HCT116 (cell line): ENCODE measurements around the gene GBE1. TPM values are rescaled to one million over a fixed set of nuclear protein-coding genes. Genes with fewer than 3 reads are reported as not detected.

ENCODE experiments used
- ATAC-seq: fragments of 200-7000 bp; cut with Tn5 transposase; 2 replicates; pipeline ENCODE4 v1.9.1; 2020; ENCODE audit warnings: mild to moderate bottlenecking, moderate library complexity
- BruUV-seq: library from RNA; stranded (reverse); fragments of 400-500 nt; replicated peaks from 2 replicates; lab custom pipeline; 2021; lab: Mats Ljungman, UMichigan
- CTCF ChIA-PET: fragments of 300-600 bp; sonication (Branson Sonifier 250); formaldehyde crosslinking; loops from one replicate; lab custom pipeline; 2021; ENCODE audit warnings: antibody characterized with exemption; lab: Charles Lee
- POLR2A ChIA-PET: fragments of 300-600, 350-600 bp; sonication (Branson Sonifier 250); formaldehyde crosslinking; loops from one replicate; lab custom pipeline; 2021; ENCODE audit warnings: antibody characterized with exemption; lab: Charles Lee
- RAD21 ChIA-PET, 2 experiments: fragments of 300-600 bp; sonication (Branson Sonifier 250); formaldehyde crosslinking; loops; one replicate each; lab custom pipeline; 2023; ENCODE audit warnings: low total read pairs in 2 of 2; ENCODE audit not compliant: uncharacterized antibody in 2 of 2, unreplicated experiment in 2 of 2, low non-redundant PET in 1 of 2; lab: Charles Lee
- DNase-seq: peaks from one replicate; pipeline ENCODE4 v3.0.0-alpha.2; 2010; ENCODE audit warnings: low read depth, low spot score
- H2AFZ ChIP-seq: fragments of 200-600 bp; shearing (Covaris generic), sonication (generic); 2 replicates; pipeline ENCODE4 v1.6.1; 2017; ENCODE audit warnings: low read depth, mixed run types, mixed read lengths, antibody characterized with exemption, low read length; ENCODE audit not compliant: poor library complexity, severe bottlenecking
- H3K27ac ChIP-seq: 2 replicates; pipeline ENCODE4 v1.5.1; 2012; ENCODE audit warnings: low read depth, low read length
- H3K27me3 ChIP-seq: fragments of 200-600 bp; sonication (generic); 2 replicates; pipeline ENCODE4 v1.6.1; 2016; ENCODE audit warnings: mixed run types, low read length, mixed read lengths; ENCODE audit not compliant: insufficient read depth
- H3K36me3 ChIP-seq, 2 experiments: fragments of 200-500 bp in 1 of 2; fragments of 200-600 bp in 1 of 2; sonication (Bioruptor generic) in 1 of 2; sonication (generic) in 1 of 2; 2 replicates each; pipeline versions ENCODE4 v1.5.1 to v1.6.1; 2014 to 2016; ENCODE audit warnings: low read length in 2 of 2, inconsistent platforms in 1 of 2, mixed read lengths in 1 of 2, mixed run types in 1 of 2; ENCODE audit not compliant: insufficient read depth in 2 of 2, control insufficient read depth in 1 of 2
- H3K4me1 ChIP-seq, 2 experiments: fragments of 200-600 bp in 1 of 2; sonication (generic) in 1 of 2; 2 replicates each; pipeline versions ENCODE4 v1.5.1 to v1.6.1; 2012 to 2017; ENCODE audit warnings: low read length in 2 of 2, inconsistent platforms in 1 of 2, mild to moderate bottlenecking in 1 of 2, mixed read lengths in 1 of 2, mixed run types in 1 of 2, moderate library complexity in 1 of 2; ENCODE audit not compliant: insufficient read depth in 2 of 2, control insufficient read depth in 1 of 2
- H3K4me2 ChIP-seq: fragments of 200-600 bp; sonication (generic); 2 replicates; pipeline ENCODE4 v1.6.1; 2017; ENCODE audit warnings: mixed run types, low read length, mixed read lengths
- H3K4me3 ChIP-seq, 2 experiments: fragments of 200-600 bp in 1 of 2; sonication (generic) in 1 of 2; replicated peaks in 1 of 2; 2 replicates each; pipeline ENCODE4 v1.5.1; 2011 to 2016; ENCODE audit warnings: low read length in 2 of 2, control low read depth in 1 of 2, low read depth in 1 of 2, mild to moderate bottlenecking in 1 of 2, mixed read lengths in 1 of 2, mixed run types in 1 of 2
- H3K79me2 ChIP-seq: fragments of 200-600 bp; sonication (generic); 2 replicates; pipeline ENCODE4 v1.6.1; 2017; ENCODE audit warnings: mild to moderate bottlenecking, mixed run types, low read length, moderate library complexity, mixed read lengths; ENCODE audit not compliant: insufficient read depth
- H3K9ac ChIP-seq: fragments of 200-600 bp; sonication (generic); 2 replicates; pipeline ENCODE4 v1.6.1; 2016; ENCODE audit warnings: low read length, mixed read lengths
- H3K9me2 ChIP-seq: fragments of 200-600 bp; sonication (generic), shearing (Covaris generic); 2 replicates; pipeline ENCODE4 v1.6.1; 2017; ENCODE audit warnings: mixed run types, mild to moderate bottlenecking, moderate library complexity; ENCODE audit not compliant: insufficient read depth
- H3K9me3 ChIP-seq, 2 experiments: fragments of 200-500 bp in 1 of 2; fragments of 200-600 bp in 1 of 2; sonication (Bioruptor generic) in 1 of 2; sonication (generic) in 1 of 2; 2 replicates each; pipeline ENCODE4 v1.6.1; 2014 to 2017; ENCODE audit warnings: low read length in 2 of 2, mixed read lengths in 2 of 2, inconsistent platforms in 1 of 2, low read depth in 1 of 2, mild to moderate bottlenecking in 1 of 2, mixed run types in 1 of 2, moderate library complexity in 1 of 2; ENCODE audit not compliant: control insufficient read depth in 1 of 2, insufficient read depth in 1 of 2
- H4K20me1 ChIP-seq: fragments of 200-600 bp; sonication (generic), shearing (Covaris generic); 2 replicates; pipeline ENCODE4 v1.6.1; 2017; ENCODE audit warnings: mixed run types, mild to moderate bottlenecking, moderate library complexity; ENCODE audit not compliant: insufficient read depth
- ATF3 ChIP-seq: IDR thresholded peaks from 2 replicates; pipeline ENCODE4 v1.6.1; 2012
- CBX3 ChIP-seq: IDR thresholded peaks from 2 replicates; pipeline ENCODE4 v1.6.1; 2012; ENCODE audit warnings: low read depth
- CEBPB ChIP-seq: IDR thresholded peaks from 2 replicates; pipeline ENCODE4 v1.6.1; 2012; ENCODE audit warnings: low read depth
- EZH2 ChIP-seq: fragments of 200-600 bp; sonication (generic); IDR thresholded peaks from 2 replicates; pipeline ENCODE4 v1.6.1; 2017; ENCODE audit warnings: antibody characterized with exemption, mixed run types
- FOSL1 ChIP-seq: IDR thresholded peaks from 2 replicates; pipeline ENCODE4 v1.6.1; 2012; ENCODE audit warnings: low read depth
- REST ChIP-seq: IDR thresholded peaks from 2 replicates; pipeline ENCODE4 v1.6.1; 2012; ENCODE audit warnings: low read depth
- SIN3A ChIP-seq: IDR thresholded peaks from 2 replicates; pipeline ENCODE4 v1.6.1; 2012; ENCODE audit warnings: low read depth
- SP1 ChIP-seq: IDR thresholded peaks from 2 replicates; pipeline ENCODE4 v1.6.1; 2012; ENCODE audit warnings: low read depth
- YY1 ChIP-seq: IDR thresholded peaks from 2 replicates; pipeline ENCODE4 v1.6.1; 2011; ENCODE audit warnings: low read length, low read depth, moderate library complexity, mild to moderate bottlenecking; ENCODE audit not compliant: insufficient replicate concordance; ENCODE audit errors: extremely low read depth
- ZBTB33 ChIP-seq: IDR thresholded peaks from 2 replicates; pipeline ENCODE4 v1.6.1; 2011; ENCODE audit warnings: mild to moderate bottlenecking, low read length, moderate library complexity; ENCODE audit not compliant: insufficient replicate concordance; ENCODE audit errors: extremely low read depth
- ZFX ChIP-seq: fragments of 450-650 bp; IDR thresholded peaks from 2 replicates; pipeline ENCODE4 v1.6.1; 2017
- intact Hi-C: fragments of 100-400 bp; cut with micrococcal nuclease; formaldehyde crosslinking; loops from 2 replicates; pipeline ENCODE4 v1.10.0; 2022
- total RNA-seq: library from RNA; stranded (reverse); gene quantifications from one replicate; pipeline ENCODE4 v1.2.1, GENCODE V29; 2021; ENCODE audit not compliant: unreplicated experiment

GBE1 gene
- total RNA-seq, 1 experiment from 2014 or later = 27.7 TPM

GRCh38 chr3:81732642-81733041 is 28.8 kb downstream of the GBE1 start (continued):
- TF ChIP-seq SIN3A (no peak), SP1 (no peak), REST (no peak), CBX3 (no peak), ZFX (no peak)

GRCh38 chr3:81728766-81729544 is 32.5 kb downstream of the GBE1 start:
- Histone ChIP-seq H3K9me3 (no peaks in the 10 kb centered on the region), H3K4me3 (no peak overlapping the region), H2AFZ (no peak overlapping the region), H3K36me3 (no peaks in the 10 kb centered on the region), H3K9me2 (no peaks in the 10 kb centered on the region), H4K20me1 (no peaks in the 10 kb centered on the region; the same call in 1 of the 2 replicates), H3K27me3 (no peaks in the 10 kb centered on the region), H3K4me1 (peaks cover 0 to 24% of the 10 kb centered on the region in 2 experiments; a peak in 3 of 4 replicates), H3K4me2 (peak overlapping the region; percentile 28), H3K79me2 (no peaks in the 10 kb centered on the region), H3K9ac (no peak overlapping the region), H3K27ac (no peak overlapping the region)
- ChIA-PET POLR2A (interaction anchor here (0.6 kb wide), 2 partner anchors 73 to 85 kb away, joined by 3 read pairs; no protein-coding TSS in a partner anchor), CTCF (no interaction called here), RAD21 (no interaction called here)
- intact Hi-C loops = no loop called here
- DNase-seq (no peak), ATAC-seq (peak; percentile 58)
- no TSS peak for BruUV-seq
- no peak for TF ChIP-seq ZFX
- no peak for TF ChIP-seq ATF3
- no peak for TF ChIP-seq REST
- TF ChIP-seq FOSL1 = no peak
- TF ChIP-seq SP1 = no peak
- no peak for TF ChIP-seq YY1
- TF ChIP-seq CEBPB = no peak
- no peak for TF ChIP-seq EZH2
- no peak for TF ChIP-seq ZBTB33
